Mesothelial cell of epicardium (in vitro differentiated cells): Measurements from ENCODE around the gene CYTH2. TPM values are rescaled to one million over a fixed set of nuclear protein-coding genes. Genes with fewer than 3 reads are reported as not detected.

Experiments used
- DNase-seq, 2 experiments: peaks; one replicate each; pipeline ENCODE4 v3.0.0; 2021; ENCODE audit warnings: low spot score in 2 of 2; ENCODE audit not compliant: unreplicated experiment in 2 of 2
- H3K27ac Mint-ChIP-seq: 2 replicates; pipeline ENCODE4 v1.8.0; 2021; ENCODE audit warnings: mixed read lengths
- H3K27me3 Mint-ChIP-seq: 2 replicates; pipeline ENCODE4 v1.8.0; 2021; ENCODE audit warnings: low read depth, mixed read lengths
- H3K36me3 Mint-ChIP-seq: 2 replicates; pipeline ENCODE4 v1.8.0; 2021; ENCODE audit warnings: mixed read lengths
- H3K4me1 Mint-ChIP-seq: 2 replicates; pipeline ENCODE4 v1.8.0; 2021; ENCODE audit warnings: mixed read lengths
- H3K4me3 Mint-ChIP-seq: 2 replicates; pipeline ENCODE4 v1.8.0; 2021; ENCODE audit warnings: mild to moderate bottlenecking, moderate library complexity, mixed read lengths
- H3K9me3 Mint-ChIP-seq: 2 replicates; pipeline ENCODE4 v1.8.0; 2021; ENCODE audit warnings: mixed read lengths
- CTCF ChIP-seq: fragments of 200-600 bp; sonication (generic); IDR thresholded peaks from one replicate; pipeline ENCODE4 v1.5.0; 2021; ENCODE audit warnings: antibody characterized with exemption; ENCODE audit not compliant: unreplicated experiment
- total RNA-seq: library from RNA; stranded (reverse); gene quantifications from 3 replicates; pipeline ENCODE4 v1.2.1, GENCODE V29; 2021

Gene CYTH2
- total RNA-seq, 1 donor from 2014 or later, result 190 TPM

- H3K27ac Mint-ChIP-seq, result no peak overlapping the region
- no peak for TF ChIP-seq CTCF
- H3K9me3 Mint-ChIP-seq, result no peaks in the 10 kb centered on the region
- H3K4me3 Mint-ChIP-seq, result no peak overlapping the region
- H3K36me3 Mint-ChIP-seq, result peaks cover 4% of the 10 kb centered on the region
- peaks cover 13% of the 10 kb centered on the region for H3K4me1 Mint-ChIP-seq
- peaks cover 3% of the 10 kb centered on the region for H3K27me3 Mint-ChIP-seq
- DNase-seq, result no peak
Measured at GRCh38 chr19:48508729-48509411, 39.7 kb downstream of the CYTH2 start.

GRCh38 chr19:48509467-48510194 lies 40.5 kb downstream of the CYTH2 start:
- peaks cover 4% of the 10 kb centered on the region for H3K36me3 Mint-ChIP-seq
- H3K4me3 Mint-ChIP-seq, result peak overlapping the region; percentile 10
- no peak overlapping the region for H3K27ac Mint-ChIP-seq

GRCh38 chr19:48510421-48511268 lies 41.5 kb downstream of the CYTH2 start:
- Mint-ChIP-seq H3K27me3 (peaks cover 3% of the 10 kb centered on the region), H3K9me3 (no peaks in the 10 kb centered on the region), H3K27ac (peak overlapping the region; percentile 56), H3K4me1 (peaks cover 16% of the 10 kb centered on the region), H3K4me3 (peak overlapping the region; percentile 80), H3K36me3 (peaks cover 4% of the 10 kb centered on the region)
- peak in 1 of 2 experiments; percentile 76 for DNase-seq
- TF ChIP-seq CTCF, result no peak

More at GRCh38 chr19:48509467-48510194, 40.5 kb downstream of the CYTH2 start:
- DNase-seq, result no peak
- H3K4me1 Mint-ChIP-seq, result peaks cover 16% of the 10 kb centered on the region
- no peaks in the 10 kb centered on the region for H3K9me3 Mint-ChIP-seq
- peaks cover 3% of the 10 kb centered on the region for H3K27me3 Mint-ChIP-seq
- TF ChIP-seq CTCF, result no peak

- no peak for TF ChIP-seq CTCF
- Mint-ChIP-seq H3K4me1 (peaks cover 17% of the 10 kb centered on the region), H3K27ac (no peak overlapping the region), H3K9me3 (no peaks in the 10 kb centered on the region), H3K36me3 (peaks cover 4% of the 10 kb centered on the region), H3K4me3 (peak overlapping the region; percentile 80), H3K27me3 (peaks cover 3% of the 10 kb centered on the region)
- DNase-seq, result no peak
Measured at GRCh38 chr19:48511321-48511731, 42.2 kb downstream of the CYTH2 start.

GRCh38 chr19:48511800-48512503 lies 42.8 kb downstream of the CYTH2 start, which contains the start of gene LMTK3:
LMTK3 (minus strand) TSS chr19:48511835; CDS start chr19:48511576, 259 bp downstream.
- no peak for TF ChIP-seq CTCF
- no peak for DNase-seq
- Mint-ChIP-seq H3K4me3 (peak within 1 kb of the TSS; percentile 80), H3K36me3 (peaks cover 4% of the 10 kb centered on the region), H3K27ac (peak within 1 kb of the TSS; percentile 56), H3K4me1 (peaks cover 21% of the 10 kb centered on the region), H3K27me3 (peaks cover 3% of the 10 kb centered on the region), H3K9me3 (no peaks in the 10 kb centered on the region)
